ENCODE data around the gene PEX12.
"Not testable (repeated sequence)": the region's sequence is repeated elsewhere in the genome, so short reads cannot be mapped to it uniquely, and the experiment has no call there.

PEX12 gene

GRCh38 chr17:35537601-35538141, 40.7 kb downstream of the PEX12 start, which contains the start of gene SLFN12L:
Gene SLFN12L, minus strand, starts transcription at chr17:35537678. Its CDS starts 15,314 bp downstream, at chr17:35522364.
- no peak for DNase-seq (ENCODE audit: low read depth in 2 of 3, low spot score in 2 of 3)

- no peak for DNase-seq (ENCODE audit: low read depth in 2 of 3, low spot score in 2 of 3)
These were observed 41.7 kb downstream of the PEX12 start for GRCh38 chr17:35536664-35537171.

GRCh38 chr17:35535406-35535805, 43.0 kb downstream of the PEX12 start:
- not testable (repeated sequence) for DNase-seq (ENCODE audit: low read depth in 2 of 3, low spot score in 2 of 3)

- DNase-seq (ENCODE audit: low read depth in 2 of 3, low spot score in 2 of 3), result no peak
These were observed 43.7 kb downstream of the PEX12 start for GRCh38 chr17:35534576-35535093.

DNA sequence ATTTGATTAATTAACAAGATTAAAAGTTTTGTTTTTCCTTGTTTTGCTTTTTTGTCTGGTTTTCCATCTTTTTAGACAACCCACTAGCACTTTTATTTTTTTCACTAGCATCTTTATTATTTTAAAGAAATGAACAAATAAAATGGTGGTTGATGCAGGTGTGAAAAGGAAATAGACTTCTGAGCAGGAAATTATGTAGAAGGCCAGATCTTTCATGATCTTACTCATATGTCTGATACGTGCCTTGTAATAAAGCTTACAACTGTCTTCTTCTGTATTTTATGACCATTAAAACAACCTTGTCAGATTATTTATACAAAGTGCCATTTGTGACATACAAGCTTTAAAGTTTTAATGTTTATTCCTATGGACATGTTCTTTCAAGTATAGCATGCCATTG, 47.2 kb downstream of the PEX12 start:
- DNase-seq (ENCODE audit: low read depth in 2 of 3, low spot score in 2 of 3), result no peak

DNA sequence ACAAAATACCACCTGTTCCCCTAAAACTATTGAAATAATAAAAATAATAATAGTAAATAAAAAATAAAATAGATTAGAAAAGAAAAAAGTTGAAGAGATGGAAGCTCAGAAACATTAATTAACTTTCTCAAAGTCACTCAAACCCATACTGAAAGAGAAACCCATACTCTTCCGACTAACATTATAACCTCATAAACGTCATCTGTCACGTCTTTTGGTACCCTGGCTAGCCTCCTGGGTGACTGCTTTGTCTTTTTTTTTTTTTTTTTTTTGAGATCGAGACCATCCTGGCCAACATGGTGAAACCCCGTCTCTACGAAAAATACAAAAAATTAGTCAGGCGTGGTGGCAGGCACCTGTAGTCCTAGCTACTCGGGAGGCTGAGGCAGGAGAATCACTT, 48.5 kb downstream of the PEX12 start:
- no peak for DNase-seq (ENCODE audit: low read depth in 2 of 3, low spot score in 2 of 3)

DNA sequence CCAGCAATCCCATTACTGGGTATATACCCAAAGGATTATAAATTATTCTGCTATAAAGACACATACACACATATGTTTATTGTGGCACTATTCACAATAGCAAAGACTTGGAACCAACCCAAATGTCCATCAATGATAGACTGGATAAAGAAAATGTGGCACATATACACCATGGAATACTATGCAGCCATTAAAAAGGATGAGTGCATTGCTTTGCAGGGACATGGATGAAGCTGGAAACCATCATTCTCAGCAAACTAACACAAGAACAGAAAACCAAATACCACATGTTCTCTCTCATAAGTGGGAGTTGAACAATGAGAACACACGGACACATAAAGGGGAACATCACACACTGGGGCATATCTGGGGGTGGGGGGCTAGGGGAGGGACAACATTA, 49.0 kb downstream of the PEX12 start:
- not testable (repeated sequence) for DNase-seq (ENCODE audit: low read depth in 2 of 3, low spot score in 2 of 3)

All from activated CD8-positive, alpha-beta memory T cell treated with anti-CD3 and anti-CD28 coated beads for 48 hours (primary cell).